GM18505 (cell line): ENCODE data around the gene MADCAM1.

Source experiments
- ATAC-seq: cut with Tn5 transposase; IDR thresholded peaks from one replicate; pipeline ENCODE4 v1.9.1; 2021; ENCODE audit not compliant: unreplicated experiment
- POLR2A ChIP-seq: IDR thresholded peaks from 4 replicates; pipeline ENCODE4 v1.6.1; 2011; ENCODE audit warnings: borderline replicate concordance; ENCODE audit not compliant: insufficient read depth, insufficient read length; ENCODE audit errors: extremely low read depth

MADCAM1 gene

DNA sequence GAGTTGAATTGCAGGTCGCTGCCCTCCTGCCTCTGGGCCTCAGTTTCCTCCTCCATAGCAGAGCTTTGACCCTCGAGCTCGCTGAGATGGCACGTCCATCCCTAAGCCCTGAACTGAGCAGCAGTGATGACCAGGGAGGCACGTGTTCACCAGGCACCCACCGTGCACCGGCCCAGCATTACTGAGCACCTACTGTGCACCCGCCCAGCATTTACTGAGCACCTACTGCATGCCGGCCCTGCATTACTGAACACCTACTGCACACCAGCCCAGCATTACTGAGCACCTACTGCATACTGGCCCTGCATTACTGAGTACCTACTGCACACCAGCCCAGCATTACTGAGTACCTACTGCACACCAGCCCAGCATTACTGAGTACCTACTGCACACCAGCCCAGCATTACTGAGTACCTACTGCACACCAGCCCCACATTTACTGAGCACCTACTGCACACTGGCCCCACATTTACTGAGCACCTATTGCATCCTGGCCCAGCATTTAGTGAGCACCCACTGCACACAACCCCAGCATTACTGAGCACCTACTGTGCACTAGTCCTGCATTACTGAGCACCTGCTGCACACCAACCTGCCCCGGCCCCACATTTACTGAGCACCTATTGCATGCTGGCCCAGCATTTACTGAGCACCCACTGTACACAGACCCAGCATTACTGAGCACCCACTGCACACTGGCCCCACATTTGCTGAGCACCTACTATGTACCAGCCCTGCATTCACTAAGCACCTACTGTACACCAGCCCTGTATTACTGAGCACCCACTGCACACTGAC lies 17.3 kb downstream of the MADCAM1 start:
- ATAC-seq = no peak
- TF ChIP-seq POLR2A = no peak

GRCh38 chr19:514166-514663 lies 17.9 kb downstream of the MADCAM1 start:
- no peak for ATAC-seq
- TF ChIP-seq POLR2A = no peak

- no peak for TF ChIP-seq POLR2A
- ATAC-seq = no peak
Measured at GRCh38 chr19:517721-518597, 21.7 kb downstream of the MADCAM1 start.

- TF ChIP-seq POLR2A = no peak
- ATAC-seq = no peak
Measured at GRCh38 chr19:518598-519231, 22.4 kb downstream of the MADCAM1 start.

DNA sequence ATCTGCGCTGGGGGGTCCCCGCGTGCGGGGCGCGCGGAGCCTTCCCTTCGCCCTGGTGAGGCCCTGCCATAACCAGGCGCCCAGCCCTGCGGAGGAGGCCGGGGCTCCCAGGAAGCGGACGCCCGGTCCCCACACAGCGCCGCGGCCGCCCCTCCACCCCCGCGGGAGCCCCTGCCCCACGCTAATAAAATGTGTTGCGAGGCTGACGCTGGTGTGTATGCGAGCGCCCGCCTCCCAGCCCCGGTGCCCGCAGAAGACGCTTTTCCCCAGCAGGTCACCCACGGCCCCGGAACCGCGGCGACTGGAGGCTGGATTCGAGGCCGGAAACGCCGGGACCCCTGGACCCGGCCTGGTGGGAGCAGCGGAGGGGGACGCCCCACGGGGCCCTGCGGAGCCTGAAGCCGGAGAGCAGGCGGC lies 23.2 kb downstream of the MADCAM1 start:
- no peak for ATAC-seq

GRCh38 chr19:522726-523125 lies 26.4 kb downstream of the MADCAM1 start:
- no peak for ATAC-seq
- no peak for TF ChIP-seq POLR2A

More for the DNA sequence above, 23.2 kb downstream of the MADCAM1 start:
- TF ChIP-seq POLR2A = no peak

- ATAC-seq = no peak
- no peak for TF ChIP-seq POLR2A
Measured at GRCh38 chr19:524062-524674, 27.9 kb downstream of the MADCAM1 start.

GRCh38 chr19:525029-525428 lies 28.7 kb downstream of the MADCAM1 start:
- no peak for TF ChIP-seq POLR2A
- ATAC-seq = no peak

GRCh38 chr19:525857-526419 lies 29.7 kb downstream of the MADCAM1 start:
- no peak for TF ChIP-seq POLR2A
- ATAC-seq = no peak

GRCh38 chr19:530134-531008 lies 34.1 kb downstream of the MADCAM1 start:
- TF ChIP-seq POLR2A = no peak
- no peak for ATAC-seq

DNA sequence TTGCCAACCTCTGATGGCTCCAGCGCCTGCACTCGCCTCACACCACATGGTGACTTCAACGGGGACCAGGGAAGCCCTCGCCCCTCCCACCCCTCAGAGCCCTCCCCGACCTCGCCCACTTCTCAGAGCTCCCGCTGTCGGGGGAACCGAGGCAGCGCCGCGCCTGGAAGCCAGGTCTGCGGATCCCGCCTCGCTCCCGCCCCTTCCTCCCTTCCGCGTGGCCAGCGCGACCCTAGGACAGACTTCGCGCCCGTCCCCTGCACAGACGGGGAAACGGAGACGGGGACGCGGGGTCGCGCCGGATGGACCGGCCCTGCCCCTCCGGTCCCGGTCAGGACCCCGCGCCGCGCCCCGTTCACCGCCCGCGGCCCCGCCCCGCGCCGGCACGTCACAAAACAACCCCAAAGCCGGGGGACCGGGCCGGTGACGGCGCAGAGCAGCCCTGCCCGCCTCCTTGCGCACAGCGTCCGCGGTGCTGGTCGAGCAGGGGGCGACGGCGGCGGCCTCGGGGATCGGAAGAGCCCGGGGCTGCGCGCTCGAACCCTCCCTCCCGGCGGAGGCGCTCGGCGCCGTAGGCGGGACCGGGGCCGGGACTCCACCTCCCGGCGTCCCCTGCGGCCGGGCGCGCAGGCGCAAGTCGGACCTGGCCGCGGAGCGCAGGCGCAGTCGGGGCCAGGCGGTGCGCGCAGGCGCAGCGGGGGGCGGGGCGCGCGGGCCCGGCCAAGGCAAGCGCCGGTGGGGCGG lies 34.9 kb downstream of the MADCAM1 start:
- peak; percentile 72 for ATAC-seq
- TF ChIP-seq POLR2A = peak; percentile 84

GRCh38 chr19:531753-532560 lies 35.7 kb downstream of the MADCAM1 start, which contains the start of gene CDC34:
Gene CDC34, plus strand, starts transcription at chr19:531760. Its CDS starts 172 bp downstream, at chr19:531932.
- ATAC-seq = peak; percentile 18

More at GRCh38 chr19:531753-532560, 35.7 kb downstream of the MADCAM1 start, which contains the start of gene CDC34:
- no peak for TF ChIP-seq POLR2A
